ENCODE data around the gene SOWAHC.
"Not testable (repeated sequence)": the region's sequence is repeated elsewhere in the genome, so short reads cannot be mapped to it uniquely, and the experiment has no call there.

SOWAHC gene, protein sequence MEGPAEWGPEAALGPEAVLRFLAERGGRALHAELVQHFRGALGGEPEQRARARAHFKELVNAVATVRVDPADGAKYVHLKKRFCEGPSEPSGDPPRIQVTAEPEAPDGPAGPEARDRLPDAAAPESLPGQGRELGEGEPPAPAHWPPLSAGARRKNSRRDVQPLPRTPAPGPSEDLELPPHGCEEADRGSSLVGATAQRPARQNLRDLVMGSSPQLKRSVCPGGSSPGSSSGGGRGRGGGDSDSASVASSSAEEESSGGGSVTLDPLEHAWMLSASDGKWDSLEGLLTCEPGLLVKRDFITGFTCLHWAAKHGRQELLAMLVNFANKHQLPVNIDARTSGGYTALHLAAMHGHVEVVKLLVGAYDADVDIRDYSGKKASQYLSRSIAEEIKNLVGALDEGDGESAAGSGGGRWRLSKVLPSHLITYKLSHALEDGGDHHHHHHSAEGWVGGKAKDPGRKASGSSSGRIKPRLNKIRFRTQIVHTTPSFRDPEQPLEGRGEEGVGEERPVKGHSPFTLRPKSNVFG

GRCh38 chr2:109613922-109614714 is at the start of gene SOWAHC, which contains the start of gene SEPTIN10:
Gene SOWAHC (plus strand): TSS chr2:109614364. CDS start chr2:109614490, 126 bp downstream.
Gene SEPTIN10 (minus strand): TSS chr2:109613966. CDS start chr2:109613827, 139 bp downstream.
- DNase-seq = peak; percentile 71 to 92 (median 75)

GRCh38 chr2:109575373-109575772 is 38.8 kb upstream of the SOWAHC start:
- no peak for DNase-seq

- not testable (repeated sequence) for DNase-seq
Measured at GRCh38 chr2:109577630-109578029, 36.5 kb upstream of the SOWAHC start.

DNA sequence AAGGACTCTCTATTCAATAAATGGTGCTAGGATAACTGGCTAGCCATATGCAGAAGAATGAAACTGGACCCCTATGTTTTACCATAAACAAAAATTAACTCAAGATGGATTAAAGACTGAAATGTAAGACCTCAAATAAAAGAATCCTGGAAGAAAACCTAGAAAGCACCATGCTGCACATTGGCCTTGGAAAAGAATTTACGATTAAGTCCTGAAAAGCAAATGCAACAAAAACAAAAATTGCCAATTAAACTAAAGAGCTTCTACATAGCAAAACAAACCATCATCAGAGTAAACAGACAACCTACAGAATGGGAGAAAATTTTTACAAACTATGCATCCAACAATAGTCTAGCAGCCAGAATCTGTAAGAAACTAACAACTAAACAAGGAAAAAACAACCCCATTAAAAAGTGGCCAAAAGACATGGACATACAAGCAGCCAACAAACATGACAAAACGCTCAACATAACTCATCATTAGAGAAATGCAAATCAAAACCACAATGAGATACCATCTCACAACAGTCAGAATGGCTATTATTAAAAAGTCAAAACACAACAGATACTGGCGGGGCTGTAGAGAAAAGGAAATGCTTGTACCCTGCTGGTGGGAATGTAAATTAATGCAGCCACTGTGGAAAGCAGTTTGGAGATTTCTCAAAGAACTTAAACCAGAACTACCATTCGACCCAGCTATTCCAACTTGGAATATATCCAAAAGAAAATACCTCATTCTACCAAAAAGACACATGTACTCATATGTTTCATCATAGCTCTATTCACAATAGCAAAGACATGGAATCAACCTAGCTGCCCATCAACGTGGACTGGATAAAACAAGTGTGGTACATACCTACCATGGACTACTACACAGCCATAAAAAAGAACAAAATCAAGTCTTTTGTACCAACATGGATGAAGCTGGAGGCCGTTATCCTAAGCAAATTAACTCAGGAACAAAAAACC is 31.0 kb upstream of the SOWAHC start:
- DNase-seq = no peak

GRCh38 chr2:109586687-109587086 is 27.5 kb upstream of the SOWAHC start:
- no peak for DNase-seq

GRCh38 chr2:109591206-109591605 is 23.0 kb upstream of the SOWAHC start:
- no peak for DNase-seq

GRCh38 chr2:109592905-109593304 is 21.3 kb upstream of the SOWAHC start:
- DNase-seq = no peak

DNA sequence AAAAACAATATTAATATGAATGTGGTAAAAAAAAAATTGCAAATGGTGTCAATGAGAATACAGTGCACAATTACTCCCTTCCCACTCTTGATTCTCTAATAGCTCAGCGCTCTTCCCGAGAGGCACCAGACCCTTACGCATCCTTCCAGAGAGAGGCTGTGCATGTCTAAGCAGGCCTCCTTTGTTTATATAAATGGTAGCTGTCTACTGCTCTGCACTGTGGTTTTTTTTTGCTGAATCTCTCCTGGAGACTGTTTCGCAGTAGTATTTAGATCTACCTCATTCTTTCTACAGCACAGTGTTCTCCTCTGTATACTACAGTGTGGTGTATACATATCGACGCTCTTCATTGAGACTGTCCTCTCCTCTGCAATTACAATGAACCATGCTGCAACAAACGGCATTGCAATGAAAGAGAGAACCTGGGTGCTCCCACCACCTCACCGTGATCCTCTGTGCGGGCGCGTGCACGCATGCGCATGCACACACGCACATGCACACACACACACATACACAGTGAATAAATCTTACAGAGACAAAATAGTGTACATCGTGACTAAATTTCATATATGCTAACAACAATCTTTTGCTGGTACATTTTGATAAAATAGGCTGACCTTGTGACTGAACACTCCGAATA is 19.8 kb upstream of the SOWAHC start:
- DNase-seq = no peak

DNA sequence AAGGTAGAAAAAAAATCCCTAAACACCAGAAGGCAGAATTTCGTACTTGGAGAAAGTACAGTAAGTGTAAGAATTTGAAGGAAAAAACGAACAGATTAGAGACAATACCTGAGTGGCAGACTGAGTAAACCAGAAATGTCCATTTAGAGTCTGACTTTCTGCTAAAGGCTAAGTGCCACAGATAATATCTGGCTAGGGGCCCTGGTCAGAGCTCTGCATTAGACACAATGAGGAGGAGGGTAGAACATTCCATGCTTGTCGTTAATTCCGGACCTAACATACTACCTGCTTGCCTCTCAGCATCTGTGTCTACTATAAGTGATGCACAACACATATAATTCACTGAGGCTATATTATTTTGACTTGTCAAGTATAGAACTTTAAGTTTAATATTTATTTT is 18.5 kb upstream of the SOWAHC start:
- no peak for DNase-seq

DNA sequence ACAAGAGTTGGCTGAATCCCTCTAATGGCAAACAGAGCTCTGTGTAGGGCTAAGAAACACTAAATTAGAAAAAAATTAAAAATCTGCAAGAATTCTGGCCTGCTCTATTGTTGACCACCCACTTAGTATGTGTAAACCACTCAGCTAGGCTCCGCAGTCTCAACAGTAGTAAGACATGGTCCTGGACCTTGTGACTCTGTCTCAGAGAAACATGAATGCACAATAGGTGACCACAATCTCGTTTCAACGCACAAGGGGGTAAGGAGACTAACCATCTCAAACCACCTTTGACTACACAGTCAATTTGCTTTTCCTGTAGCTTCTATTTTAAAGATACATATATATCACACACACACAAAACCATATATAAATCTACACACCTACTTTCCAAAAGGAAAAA is 16.9 kb upstream of the SOWAHC start:
- no peak for DNase-seq

DNA sequence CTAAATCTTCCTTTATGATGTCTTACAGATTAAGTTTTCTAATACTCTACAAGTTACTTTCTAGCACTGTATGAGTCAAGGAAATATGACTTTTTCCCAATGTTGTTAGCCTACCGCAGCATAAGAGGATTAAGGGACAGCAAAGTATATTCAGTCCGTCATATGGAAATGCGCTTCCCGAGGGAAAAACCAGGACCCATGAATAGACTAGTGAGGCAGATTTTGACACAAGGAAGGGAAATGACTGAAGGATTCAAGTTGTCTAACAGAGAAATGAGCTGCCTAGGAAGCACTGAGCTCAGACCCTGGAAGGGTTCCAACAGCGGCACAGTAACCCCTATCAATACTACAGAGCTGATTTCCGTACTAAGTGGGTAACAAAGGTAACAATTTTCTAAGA is 12.4 kb upstream of the SOWAHC start:
- no peak for DNase-seq

DNA sequence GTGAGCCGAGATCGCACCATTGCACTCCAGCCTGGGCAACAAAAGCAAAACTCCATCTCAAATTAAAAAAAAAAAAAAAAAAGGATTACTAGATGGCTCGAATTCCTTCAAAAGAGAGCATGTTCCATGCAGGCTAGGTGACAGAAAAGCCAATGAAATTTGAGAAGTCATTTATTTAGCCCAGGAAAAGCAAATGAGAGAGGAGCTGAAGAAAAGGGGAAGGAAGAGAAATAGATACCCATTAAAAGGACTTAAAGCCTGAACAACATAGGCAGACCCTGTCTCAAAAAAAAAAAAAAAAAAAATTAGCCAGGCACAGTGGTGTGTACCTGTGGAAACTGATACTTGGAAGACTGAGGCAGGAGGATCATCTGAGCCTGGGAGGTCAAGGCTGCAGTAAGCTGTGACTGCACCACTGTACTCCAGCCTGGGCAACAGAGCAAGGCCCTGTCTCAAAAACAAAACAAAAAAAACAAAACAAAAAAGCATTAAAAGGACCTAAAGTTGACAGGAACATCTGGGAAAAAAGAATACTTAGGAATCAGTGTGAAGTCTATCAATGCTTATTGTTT is 11.5 kb upstream of the SOWAHC start:
- DNase-seq = no peak

- DNase-seq = no peak
Measured at GRCh38 chr2:109604597-109604996, 9.6 kb upstream of the SOWAHC start.

DNA sequence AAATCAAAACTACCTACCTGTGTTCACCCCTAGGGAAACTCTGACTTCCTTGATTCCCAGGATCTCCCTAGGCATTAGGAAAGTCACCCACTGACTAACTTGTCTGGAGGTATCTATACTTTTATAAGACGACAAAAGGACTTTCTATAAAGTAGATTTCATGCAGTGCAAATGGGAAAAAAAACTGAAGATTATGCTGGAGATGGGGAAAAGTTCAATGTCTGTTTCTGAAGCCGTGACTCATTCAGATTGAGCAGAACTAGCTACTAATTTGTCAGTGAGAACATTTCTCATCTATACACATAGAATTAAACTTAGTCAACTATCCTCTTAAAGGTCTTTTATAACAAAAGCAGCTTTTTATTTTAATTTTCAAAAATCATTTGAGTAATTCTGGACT is 6.4 kb upstream of the SOWAHC start:
- no peak for DNase-seq

DNA sequence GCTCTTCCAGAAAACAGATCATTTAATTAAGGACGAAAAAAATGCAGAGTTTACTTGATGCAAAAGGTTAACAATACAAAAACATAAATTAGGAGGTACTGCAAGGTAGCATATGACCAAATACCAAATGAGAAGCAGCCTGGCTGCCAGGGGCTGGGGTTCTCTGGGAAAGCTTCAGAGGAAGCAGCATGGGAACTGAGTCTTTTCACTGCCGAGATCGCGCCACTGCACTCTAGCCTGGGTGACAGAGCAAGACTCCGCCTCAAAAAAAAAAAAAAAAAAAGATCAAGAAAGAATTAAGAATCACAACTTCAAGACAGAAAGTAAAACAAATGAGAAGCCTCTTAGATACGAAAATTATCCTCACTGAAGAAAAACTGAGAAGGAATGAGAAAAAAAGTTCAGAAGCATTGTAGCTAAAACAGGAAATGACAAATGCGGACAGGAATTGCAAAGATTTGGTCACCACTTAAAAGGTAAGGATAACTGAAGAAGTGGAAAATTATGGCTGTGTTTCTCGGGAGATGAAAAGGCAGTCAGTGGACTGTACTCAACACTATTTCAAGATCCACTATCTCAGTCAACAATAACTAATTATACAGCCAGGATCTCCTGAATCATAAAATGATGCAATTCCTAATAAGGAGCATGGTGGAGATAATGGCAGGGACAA is 4.7 kb upstream of the SOWAHC start:
- peak in 1 of 6 experiments; percentile 13 for DNase-seq

GRCh38 chr2:109611467-109612095 is 2.6 kb upstream of the SOWAHC start:
- DNase-seq = no peak

DNA sequence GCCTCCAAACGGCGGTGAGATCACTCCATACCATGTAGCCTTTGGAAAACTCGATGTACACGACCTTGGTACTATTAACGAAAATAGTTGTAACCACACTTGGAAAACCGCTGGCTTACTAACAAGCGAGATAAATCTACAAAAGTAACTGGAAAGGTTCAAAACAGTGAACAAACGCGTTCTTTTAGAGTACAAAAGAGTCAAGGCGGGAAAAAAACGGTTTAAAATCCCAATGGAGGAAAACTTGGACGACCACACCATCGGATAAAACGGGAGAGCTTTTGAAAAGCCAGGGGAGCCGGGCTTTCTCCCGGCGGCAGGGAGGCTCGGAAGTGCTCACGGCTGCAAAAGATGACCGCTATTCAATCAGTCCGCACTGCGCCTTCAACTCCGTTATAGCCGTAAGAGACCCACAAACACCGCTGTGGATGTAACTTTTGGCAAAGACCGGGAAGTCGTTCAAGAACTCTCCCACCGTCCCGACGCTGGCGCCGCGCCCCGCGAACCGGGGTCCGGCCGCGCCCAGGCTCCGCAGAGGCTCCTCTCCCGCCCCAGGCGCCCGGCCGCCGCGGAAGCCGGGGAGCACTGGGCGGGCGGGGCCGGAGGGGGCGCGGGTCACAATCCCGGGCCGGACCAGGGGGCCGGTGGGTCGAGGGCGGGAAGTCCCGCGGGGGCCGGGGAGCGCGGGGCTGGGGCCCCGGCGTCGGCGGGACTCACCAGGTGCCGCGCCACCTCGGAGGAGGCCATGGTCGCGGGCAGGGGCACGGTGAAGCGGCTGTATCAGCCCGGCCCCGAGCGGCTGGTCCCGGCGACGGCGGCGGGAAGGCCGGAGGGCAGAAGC is 863 bp upstream of the SOWAHC start:
- DNase-seq = peak in 2 of 6 experiments; percentile 13 to 24

- DNase-seq = peak in 2 of 6 experiments; percentile 3 to 14
Measured at GRCh38 chr2:109614715-109615636, 812 bp downstream of the SOWAHC start.

All from stimulated activated naive CD4-positive, alpha-beta T cell (primary cell).